ENCODE results near the gene TGFB1. TPM values are rescaled to one million over a fixed set of nuclear protein-coding genes. Genes with fewer than 3 reads are reported as not detected.

The TGFB1 gene
- total and polyA plus RNA-seq, 2 of the 13 experiments (the other 11 are each of a cell fraction or from before 2014, with no cell fraction given): 4.1 to 5.4 TPM

- TF ChIP-seq ZBTB34 (CRISPR knock-in tag; IDR thresholded peaks at IDR 0.05) (no peak), ZGPAT (CRISPR knock-in tag; IDR thresholded peaks at IDR 0.05) (peak; percentile 34; the same call in 1 of the 2 replicates), ZNF331 (CRISPR knock-in tag; IDR thresholded peaks at IDR 0.05) (no peak), ZXDC (CRISPR knock-in tag; IDR thresholded peaks at IDR 0.05) (no peak), ZNF574 (CRISPR knock-in tag; IDR thresholded peaks at IDR 0.05) (0 out of 2 replicates have a peak, but pooled peaks have one; percentile 7), SSRP1 (CRISPR knock-in tag; IDR thresholded peaks at IDR 0.05) (peak; percentile 58; the same call in 1 of the 2 replicates), ZNF383 (CRISPR knock-in tag; IDR thresholded peaks at IDR 0.05; ENCODE audit: borderline replicate concordance) (no peak), GLMP (CRISPR knock-in tag; IDR thresholded peaks at IDR 0.05; ENCODE audit: borderline replicate concordance) (no peak), ZNF891 (CRISPR knock-in tag; IDR thresholded peaks at IDR 0.05) (no peak), ZNF280D (CRISPR knock-in tag; IDR thresholded peaks at IDR 0.05) (no peak), NR1H2 (CRISPR knock-in tag; IDR thresholded peaks at IDR 0.05; ENCODE audit: borderline replicate concordance, low read depth) (no peak), HNRNPK (IDR thresholded peaks at IDR 0.05; ENCODE audit: low read depth, low read length, poor library complexity, severe bottlenecking) (no peak), ZNF160 (CRISPR knock-in tag; IDR thresholded peaks at IDR 0.05) (no peak), NR2F2 (IDR thresholded peaks at IDR 0.05; ENCODE audit: borderline replicate concordance, low read depth) (no peak)
Observed at GRCh38 chr19:41308450-41309179, 45.1 kb downstream of the TGFB1 start (continued).

Data from HepG2 (cell line).